Right ventricle myocardium inferior (tissue), 1 donor: ENCODE results near the gene LCE1B. TPM values are rescaled to one million over a fixed set of nuclear protein-coding genes. Genes with fewer than 3 reads are reported as not detected.

ENCODE experiments used
- ATAC-seq: fragments of 200-7000 bp; cut with Tn5 transposase; one replicate; pipeline ENCODE4 v1.9.1; 2020; ENCODE audit warnings: mild to moderate bottlenecking, moderate library complexity
- DNase-seq: peaks from one replicate; pipeline ENCODE4 v3.0.0; 2021; ENCODE audit errors: missing footprints
- intact Hi-C: fragments of 100-400 bp; cut with DNase I; formaldehyde crosslinking; loops from one replicate; pipeline ENCODE4 v1.11.0; 2022
- long read RNA-seq: library from polyadenylated mRNA; unstranded; transcript quantifications from one replicate; pipeline ENCODE4 v2.0.0, GENCODE V29; 2021
- total RNA-seq: library from RNA; stranded (reverse); fragmentation: NEBNext Ultra II Directional; extraction: Animal tissue kit (Norgen Biotek cat#: 25700); gene quantifications from one replicate; pipeline ENCODE4 v1.2.1, GENCODE V29; 2021
- donor health status: DM: no; HTN: yes; CAD: no; lungs with severe emphysema.

LCE1B gene, protein sequence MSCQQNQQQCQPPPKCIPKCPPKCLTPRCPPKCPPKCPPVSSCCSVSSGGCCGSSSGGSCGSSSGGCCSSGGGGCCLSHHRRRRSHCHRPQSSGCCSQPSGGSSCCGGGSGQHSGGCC
- not detected for total RNA-seq
- long read RNA-seq = 0 reads

DNA sequence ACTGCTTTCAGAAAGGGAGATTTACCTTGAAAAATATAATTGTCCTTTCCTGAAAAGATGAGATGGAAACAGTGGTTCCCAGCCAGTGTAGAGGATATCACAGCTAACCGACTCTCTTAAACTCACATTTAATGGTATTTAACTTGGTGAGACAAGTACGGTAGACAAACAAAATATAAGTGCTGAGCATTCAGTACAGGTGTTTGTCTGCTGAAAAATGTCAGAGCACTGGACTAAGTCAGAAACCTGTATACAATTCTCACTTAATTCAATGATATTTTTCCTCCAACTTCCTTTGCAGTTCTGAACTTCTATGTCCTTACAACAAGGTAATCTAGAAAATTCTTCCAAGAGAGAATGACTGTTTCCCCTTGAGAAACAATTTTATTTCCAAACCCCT, at the start of gene LCE1B:
LCE1B (plus strand) TSS at position 301 of the 400 bp plus-strand sequence. CDS start 476 bp downstream, outside the sequence.
- ATAC-seq (no peak), DNase-seq (no peak)
- intact Hi-C loops = no loop called here

DNA sequence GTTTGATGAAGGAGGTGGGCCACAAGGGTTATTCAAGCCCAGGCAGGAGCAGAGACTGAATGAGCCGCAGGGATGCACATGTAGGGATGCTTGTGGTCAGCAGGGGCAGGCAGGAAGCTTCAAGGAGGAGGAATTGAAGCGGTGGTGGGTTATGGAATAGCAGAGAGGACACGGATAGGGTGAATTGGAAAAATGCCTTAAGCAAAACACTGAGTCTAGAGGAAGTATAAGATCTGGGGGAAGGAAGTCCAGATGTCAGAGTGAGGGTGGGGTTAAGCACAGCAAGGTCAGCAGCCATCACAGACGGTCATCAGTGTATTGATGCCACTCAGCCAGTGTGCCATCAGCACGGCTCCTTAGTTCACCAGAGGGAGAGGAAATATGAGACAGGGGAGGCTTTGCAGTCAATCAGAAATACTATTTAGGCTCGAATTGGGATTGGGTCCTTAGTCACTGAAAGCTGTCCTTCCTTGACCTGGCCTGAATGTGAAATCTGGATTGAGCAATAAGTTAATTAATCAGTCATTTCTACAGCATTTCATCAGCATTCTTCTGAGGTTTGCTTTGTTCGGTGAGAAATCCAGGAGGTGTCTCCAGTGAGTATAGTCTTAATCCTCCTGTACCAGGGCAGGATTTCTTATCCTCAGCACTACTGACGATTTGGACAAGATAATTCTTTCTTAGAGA, 42.8 kb upstream of the LCE1B start:
- no peak for DNase-seq
- ATAC-seq = no peak
- intact Hi-C loops = no loop called here

DNA sequence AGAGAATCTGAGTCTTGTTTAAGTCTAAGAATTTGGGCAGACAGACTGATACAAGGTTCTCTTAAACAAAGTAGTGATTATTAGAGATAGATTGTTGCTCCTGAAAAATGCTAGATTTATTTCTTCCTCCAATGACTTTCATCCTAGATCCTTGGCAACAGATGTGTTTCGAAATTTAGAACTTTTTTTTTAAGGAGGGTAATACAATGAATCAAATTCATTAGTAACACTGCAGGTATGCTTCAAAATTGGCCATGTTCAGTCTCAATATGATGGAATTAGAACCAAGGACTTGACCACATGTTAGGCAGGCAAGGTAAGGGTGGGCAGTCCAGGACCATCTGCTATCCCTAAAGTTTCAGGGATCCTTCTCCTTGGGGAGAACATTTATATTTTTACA, 41.4 kb upstream of the LCE1B start:
- ATAC-seq (no peak), DNase-seq (no peak)
- intact Hi-C loops = no loop called here

DNA sequence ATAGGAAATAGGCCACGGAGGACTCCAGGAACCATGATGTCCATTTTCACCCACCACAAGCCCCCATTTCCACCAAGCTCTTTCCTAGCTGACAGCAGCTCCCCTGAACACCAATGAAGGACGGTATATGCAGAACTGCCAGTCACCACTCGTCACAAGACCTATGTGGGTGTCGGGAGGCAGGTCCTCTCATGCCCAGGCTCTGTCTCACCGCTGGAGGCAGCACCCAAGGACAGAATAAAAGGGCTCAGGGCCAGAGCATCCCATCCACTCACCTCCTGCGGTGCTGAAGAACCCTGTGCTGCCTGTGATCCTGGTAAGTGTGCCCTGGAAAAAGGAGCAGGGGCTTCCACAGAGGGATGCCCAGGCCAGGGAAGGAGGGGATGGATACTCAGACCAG, 36.9 kb upstream of the LCE1B start, which contains the start of gene LCE1F:
LCE1F (plus strand) TSS at position 266 of the 400 bp plus-strand sequence. CDS start 1,232 bp downstream, outside the sequence.
- intact Hi-C loops = no loop called here
- DNase-seq = no peak

DNA sequence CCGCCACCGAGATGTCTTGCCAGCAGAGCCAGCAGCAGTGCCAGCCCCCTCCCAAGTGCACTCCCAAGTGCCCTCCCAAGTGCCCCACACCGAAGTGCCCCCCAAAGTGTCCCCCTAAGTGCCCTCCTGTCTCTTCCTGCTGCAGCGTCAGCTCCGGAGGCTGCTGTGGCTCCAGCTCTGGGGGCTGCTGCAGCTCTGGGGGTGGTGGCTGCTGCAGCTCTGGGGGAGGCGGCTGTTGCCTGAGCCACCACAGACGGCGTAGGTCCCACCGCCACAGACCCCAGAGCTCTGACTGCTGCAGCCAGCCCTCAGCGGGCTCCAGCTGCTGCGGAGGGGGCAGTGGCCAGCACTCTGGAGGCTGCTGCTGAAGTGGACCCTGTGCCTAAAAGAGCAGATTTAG, 35.4 kb upstream of the LCE1B start:
- DNase-seq = no peak
- ATAC-seq = no peak
- intact Hi-C loops = no loop called here

More for the DNA sequence above, 36.9 kb upstream of the LCE1B start, which contains the start of gene LCE1F:
- ATAC-seq = no peak

DNA sequence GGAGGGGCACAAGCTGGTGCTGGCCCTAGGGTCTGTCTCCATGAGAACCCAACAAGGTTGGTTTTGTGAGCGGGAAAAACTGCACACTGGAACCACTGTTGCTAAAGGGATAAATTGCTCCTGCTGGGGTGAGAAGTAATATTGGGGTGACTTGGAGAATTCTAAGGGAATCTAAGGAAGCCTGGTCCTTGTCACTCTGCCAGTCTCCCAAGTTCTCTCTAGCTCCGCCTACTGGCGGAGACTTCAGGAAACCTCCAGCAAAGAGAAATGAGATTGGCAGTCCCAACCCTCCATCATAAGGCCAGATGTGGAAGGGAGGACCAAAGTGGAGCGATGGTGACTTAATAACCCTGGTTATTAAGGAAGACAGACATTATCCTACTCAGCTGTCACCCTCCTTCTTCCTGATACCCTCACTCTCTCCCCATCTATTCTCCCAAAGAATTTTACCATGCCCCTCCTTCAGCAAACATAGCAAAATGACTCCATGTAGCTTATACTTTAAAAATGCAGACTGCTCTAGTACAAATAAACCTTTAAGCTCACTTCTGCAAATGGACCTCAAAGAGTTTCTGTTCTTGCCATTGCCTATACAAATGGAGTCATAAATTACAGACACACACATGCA, 34.1 kb upstream of the LCE1B start:
- no peak for ATAC-seq
- intact Hi-C loops = no loop called here
- no peak for DNase-seq

DNA sequence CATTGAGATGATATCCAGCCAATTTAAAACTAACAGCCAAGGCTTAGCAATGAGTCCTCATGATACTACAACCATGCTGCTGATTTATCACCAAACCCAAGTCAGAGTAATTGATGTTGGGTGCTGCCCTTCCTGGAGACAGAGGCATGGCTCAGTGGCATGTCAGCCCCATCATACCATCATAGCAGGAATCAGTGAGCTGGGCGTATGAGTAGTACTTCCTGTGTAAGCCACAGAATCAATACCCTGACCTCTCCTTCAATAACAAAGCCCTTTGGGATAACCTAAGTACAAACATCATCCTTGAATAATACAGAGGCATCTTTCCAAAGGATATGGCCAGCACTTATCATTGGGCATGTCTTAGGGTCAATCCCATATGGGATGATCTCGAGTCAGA, 28.7 kb upstream of the LCE1B start:
- no peak for DNase-seq
- intact Hi-C loops = no loop called here
- ATAC-seq = no peak

DNA sequence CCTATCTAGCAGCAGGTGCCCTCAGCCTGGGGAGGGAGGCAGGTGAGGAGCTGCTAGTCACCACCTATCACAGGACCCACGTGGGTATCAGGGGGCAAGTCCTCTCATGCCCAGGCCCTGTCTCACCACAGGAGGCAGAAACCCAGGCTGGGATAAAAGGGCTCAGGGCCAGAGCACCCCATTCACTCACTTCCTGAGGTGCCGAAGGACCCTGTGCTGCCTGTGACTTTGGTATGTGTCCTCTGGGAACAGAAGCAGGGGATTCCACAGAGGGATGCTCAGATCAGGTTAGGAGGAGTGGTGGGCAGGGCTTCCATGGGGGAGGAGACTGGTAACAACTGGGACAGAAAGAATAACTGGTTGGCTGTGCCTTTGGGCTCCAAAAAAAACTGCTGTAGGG, 25.7 kb upstream of the LCE1B start, which contains the start of gene LCE1E:
LCE1E (plus strand) TSS at position 181 of the 400 bp plus-strand sequence. CDS start 1,043 bp downstream, outside the sequence.
- DNase-seq (no peak), ATAC-seq (no peak)
- intact Hi-C loops = no loop called here

DNA sequence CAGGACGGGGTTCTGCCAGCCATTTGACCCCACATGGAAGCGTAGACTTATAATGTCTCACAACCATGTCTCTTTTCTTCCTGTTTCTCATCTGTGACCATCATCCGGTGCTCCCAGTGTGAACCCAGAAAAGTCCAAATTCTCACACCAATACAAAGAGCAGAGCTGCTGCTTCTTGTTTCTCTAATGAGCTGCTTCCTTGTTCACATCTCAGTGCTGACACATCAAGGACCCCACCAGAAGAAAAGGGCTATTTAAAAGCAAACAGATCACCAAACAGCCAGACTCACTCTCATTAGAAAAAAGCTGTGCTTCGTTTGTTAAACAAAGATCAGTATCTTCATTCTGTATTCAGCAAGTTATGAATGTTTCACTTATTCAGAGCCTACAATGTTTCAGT, 16.1 kb upstream of the LCE1B start:
- no peak for DNase-seq
- ATAC-seq = no peak
- intact Hi-C loops = no loop called here

DNA sequence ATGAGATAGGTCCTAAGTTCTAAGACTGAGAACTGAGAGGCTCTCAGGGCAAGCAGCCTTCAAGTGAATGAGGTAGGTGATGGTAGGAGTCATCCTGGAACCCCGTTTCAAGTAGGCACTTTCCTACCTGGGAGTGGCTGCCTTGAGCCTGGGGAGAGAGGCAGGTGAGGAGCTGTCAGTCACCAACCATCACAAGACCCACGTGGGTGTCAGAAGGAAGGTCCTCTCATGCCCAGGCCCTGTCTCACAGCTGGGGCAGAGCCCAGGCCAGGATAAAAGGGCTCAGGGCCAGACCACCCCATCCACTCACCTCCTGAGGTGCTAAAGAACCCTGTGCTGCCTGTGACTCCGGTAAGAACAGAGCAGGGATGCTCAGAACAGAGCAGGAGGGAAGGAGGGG, 15.3 kb upstream of the LCE1B start, which contains the start of gene LCE1D:
LCE1D (plus strand) TSS at position 301 of the 400 bp plus-strand sequence. CDS start 1,074 bp downstream, outside the sequence.
- ATAC-seq (no peak), DNase-seq (no peak)
- intact Hi-C loops = no loop called here

DNA sequence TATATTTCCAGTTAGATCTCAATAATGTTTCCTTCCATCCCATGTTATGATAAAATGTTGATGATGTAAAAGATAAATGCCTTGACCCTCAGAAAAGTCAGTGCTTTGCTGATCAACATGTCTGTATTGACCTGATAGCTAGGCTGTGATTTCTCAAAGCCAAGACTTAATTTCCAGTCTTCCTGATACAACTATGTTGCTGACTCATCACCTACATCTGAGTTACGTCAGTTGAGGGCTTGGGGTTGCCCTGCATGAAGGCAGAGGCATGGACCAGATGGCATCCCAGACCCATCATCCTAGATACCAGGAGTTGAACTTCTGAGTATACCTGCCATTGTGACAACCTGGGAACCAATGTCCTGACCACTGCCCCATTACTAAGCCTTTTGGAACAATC, 10.4 kb upstream of the LCE1B start:
- intact Hi-C loops = no loop called here
- no peak for ATAC-seq
- DNase-seq = no peak

DNA sequence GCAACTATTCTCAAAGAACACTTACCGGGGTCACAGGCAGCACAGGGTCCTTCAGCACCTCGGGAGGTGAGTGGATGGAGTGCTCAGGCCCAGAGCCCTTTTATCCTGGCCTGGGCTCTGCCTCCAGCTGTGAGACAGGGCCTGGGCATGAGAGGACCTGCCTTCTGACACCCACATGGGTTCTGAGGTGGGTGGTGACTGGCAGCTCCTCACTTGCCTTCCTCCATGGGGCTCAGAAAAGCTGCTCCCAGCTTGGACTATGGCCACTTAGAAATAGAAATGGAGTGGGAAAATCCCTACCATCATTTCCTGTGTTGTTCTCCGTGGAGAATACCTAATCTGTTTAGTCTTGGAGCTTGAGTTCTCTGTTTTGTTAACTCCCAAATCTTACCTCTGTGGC, 5.2 kb upstream of the LCE1B start, which contains the start of gene LCE1C:
LCE1C (minus strand) TSS at position 76 of the 400 bp plus-strand sequence. CDS start 1,173 bp downstream, outside the sequence.
- DNase-seq (no peak), ATAC-seq (no peak)
- intact Hi-C loops = no loop called here

DNA sequence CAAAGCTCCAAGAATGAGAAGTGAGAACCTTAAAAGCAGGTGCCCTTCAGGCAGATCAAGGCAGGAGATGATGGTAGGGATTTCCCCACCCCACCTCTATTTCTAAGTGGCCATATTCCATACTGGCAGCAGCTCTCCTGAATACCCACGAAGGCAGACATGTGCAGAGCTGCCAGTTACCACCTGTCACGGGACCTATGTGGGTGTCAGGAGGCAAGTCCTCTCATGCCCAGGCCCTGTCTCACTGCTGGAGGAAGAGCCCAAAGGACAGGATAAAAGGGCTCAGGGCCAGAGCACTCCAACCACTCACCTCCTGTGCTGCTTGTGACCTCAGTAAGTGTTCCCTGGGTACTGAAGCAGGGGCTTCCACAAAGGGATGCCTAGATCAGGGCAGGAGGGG, 721 bp upstream of the LCE1B start:
- intact Hi-C loops = no loop called here
- DNase-seq = no peak
- no peak for ATAC-seq

DNA sequence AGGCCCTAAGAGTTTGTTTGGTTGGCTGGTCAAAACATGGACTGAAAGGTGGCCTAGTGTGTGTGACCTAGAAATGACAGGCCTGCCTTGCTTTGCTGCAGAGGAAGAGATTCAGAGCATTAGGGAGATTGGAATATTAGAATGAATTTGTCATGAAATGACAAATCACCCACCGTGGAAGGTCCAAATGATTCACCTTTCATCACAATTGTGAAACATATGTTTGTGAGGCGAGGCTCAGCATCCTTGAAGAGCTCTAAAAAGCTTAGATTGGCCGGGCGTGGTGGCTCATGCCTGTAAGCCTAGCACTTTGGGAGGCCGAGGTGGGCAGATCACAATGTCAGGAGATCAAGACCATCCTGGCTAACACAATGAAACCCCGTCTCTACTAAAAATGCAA, 5.5 kb downstream of the LCE1B start:
- ATAC-seq = no peak
- DNase-seq = no peak
- intact Hi-C loops = no loop called here

DNA sequence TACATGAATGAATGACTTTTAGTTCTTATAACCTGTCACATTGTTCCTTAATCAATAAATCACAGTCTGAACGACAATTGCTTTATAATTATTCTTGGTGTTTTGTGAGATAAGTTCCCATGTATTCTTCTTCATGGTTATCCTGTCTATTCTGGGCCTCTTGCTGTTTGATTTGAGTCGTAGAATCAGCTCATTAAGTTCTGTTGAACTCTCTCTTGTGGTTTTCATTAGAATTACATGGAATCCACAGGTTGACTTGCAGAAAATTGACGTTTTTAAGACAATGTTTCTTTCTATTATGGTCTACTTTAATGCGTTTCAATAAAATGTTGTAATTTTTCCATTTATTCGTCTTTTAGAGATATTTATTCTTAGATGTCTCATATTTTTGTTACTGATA, 11.5 kb downstream of the LCE1B start:
- DNase-seq = no peak
- ATAC-seq = no peak
- intact Hi-C loops = no loop called here

DNA sequence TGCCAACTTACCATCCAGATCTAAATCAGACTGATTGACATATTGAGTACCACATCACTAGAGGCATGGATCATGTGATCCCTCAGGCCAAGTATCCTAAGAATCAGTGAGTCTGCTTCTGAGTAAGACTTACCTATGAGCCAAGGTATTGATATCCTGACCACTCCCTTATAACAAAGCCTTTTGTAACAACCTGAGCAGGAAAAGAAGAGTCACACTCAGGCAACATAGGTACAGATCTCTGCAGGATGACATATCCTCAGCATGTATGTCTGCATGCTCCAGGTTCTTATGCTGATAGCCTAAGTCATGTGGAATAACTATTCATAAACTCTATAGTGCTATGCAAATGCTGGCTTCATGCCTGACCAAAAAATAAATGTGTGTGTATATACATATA, 13.2 kb downstream of the LCE1B start:
- ATAC-seq = no peak
- DNase-seq = no peak
- intact Hi-C loops = no loop called here

DNA sequence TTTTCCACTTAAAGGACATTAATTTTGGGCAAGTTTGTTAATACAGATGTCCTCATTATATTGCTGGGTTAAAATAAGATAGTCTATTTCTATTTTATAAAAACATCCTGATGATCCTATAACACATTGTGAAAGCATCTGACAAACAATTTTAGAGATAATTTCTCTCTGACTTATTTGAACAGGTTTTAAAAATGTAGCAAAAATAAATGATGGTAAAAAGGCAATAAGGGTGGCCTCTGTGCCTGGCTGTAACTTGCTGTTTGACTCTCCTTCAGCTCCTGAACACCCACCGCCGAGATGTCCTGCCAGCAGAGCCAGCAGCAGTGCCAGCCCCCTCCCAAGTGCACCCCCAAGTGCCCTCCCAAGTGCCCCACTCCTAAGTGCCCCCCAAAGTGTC, 15.4 kb downstream of the LCE1B start, which contains the start of gene LCE1A:
LCE1A (plus strand) TSS at position 301 of the 400 bp plus-strand sequence; CDS start at position 301, 0 bp downstream.
- DNase-seq = no peak
- intact Hi-C loops = no loop called here
- ATAC-seq = no peak

DNA sequence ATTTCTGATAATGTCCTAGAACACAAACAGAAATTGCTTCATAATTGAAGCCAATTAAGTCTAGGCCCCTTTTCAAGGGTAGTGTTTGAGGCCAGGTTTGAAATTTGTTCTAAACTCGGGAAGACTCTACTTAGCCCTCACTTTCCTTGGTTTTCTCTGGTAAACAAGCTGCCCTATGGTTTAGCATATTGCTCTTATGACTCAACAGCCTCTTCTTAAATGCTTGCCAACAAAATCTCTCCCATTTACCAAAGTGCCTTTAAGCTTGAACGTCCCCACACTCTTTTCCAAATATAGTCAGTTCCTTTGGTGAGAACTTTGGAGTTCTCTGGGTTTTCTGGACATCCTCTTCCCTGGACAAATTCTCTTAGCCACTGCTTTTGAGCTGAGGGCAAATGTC, 25.1 kb downstream of the LCE1B start:
- ATAC-seq (no peak), DNase-seq (no peak)
- intact Hi-C loops = no loop called here

DNA sequence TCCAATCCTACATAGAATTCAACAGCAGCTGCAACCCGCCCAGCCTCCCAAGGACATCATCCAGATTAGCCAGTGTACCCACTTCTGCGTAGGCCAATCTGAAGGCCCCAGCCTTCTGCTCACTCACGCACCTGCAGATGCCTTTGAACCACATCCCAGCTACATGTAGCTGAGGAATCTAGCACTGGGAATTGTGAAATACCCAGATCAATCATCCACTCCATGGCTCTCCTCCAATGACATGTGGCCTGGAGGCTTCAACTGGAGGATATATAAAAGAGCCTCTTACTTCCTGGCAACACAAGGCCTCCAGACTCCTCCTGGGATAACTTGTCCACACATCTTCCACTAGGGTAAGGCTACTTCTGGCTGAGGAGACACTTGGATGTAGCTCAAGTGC, 30.8 kb downstream of the LCE1B start, which contains the start of gene LCE6A:
LCE6A (plus strand) TSS at position 301 of the 400 bp plus-strand sequence. CDS start 665 bp downstream, outside the sequence.
- no peak for DNase-seq
- intact Hi-C loops = no loop called here
- ATAC-seq = no peak

DNA sequence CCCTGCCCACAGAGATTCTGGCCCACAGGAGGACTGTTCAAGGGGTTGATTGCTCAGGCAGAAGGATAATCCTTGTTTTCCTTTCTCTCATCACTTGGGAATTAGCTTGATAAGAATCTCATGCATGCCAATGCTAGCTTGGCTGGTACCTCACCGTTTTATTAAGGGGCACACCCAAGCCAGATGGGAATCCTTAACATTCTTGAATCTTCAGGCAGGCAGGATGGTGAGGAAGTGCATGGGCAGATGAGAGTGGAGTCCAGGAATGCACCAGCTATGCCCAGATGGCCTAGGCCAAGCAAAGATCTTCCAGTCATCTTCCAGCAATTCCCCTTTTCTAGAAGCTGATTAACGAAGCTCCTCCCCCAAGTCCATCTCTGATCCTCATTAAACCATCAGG, 43.9 kb downstream of the LCE1B start:
- ATAC-seq (no peak), DNase-seq (no peak)
- intact Hi-C loops = no loop called here
